GM18505 (cell line): Measurements from ENCODE around the gene PRCD.

Experiments used
- ATAC-seq: cut with Tn5 transposase; IDR thresholded peaks from one replicate; pipeline ENCODE4 v1.9.1; 2021; ENCODE audit not compliant: unreplicated experiment
- POLR2A ChIP-seq: IDR thresholded peaks from 4 replicates; pipeline ENCODE4 v1.6.1; 2011; ENCODE audit warnings: borderline replicate concordance; ENCODE audit not compliant: insufficient read depth, insufficient read length; ENCODE audit errors: extremely low read depth

The PRCD gene

GRCh38 chr17:76536511-76537287 lies 3.1 kb upstream of the PRCD start:
- no peak for ATAC-seq

GRCh38 chr17:76537288-76537577 lies 2.6 kb upstream of the PRCD start:
- no peak for TF ChIP-seq POLR2A
- ATAC-seq, result no peak

More at GRCh38 chr17:76536511-76537287, 3.1 kb upstream of the PRCD start:
- TF ChIP-seq POLR2A, result no peak

DNA sequence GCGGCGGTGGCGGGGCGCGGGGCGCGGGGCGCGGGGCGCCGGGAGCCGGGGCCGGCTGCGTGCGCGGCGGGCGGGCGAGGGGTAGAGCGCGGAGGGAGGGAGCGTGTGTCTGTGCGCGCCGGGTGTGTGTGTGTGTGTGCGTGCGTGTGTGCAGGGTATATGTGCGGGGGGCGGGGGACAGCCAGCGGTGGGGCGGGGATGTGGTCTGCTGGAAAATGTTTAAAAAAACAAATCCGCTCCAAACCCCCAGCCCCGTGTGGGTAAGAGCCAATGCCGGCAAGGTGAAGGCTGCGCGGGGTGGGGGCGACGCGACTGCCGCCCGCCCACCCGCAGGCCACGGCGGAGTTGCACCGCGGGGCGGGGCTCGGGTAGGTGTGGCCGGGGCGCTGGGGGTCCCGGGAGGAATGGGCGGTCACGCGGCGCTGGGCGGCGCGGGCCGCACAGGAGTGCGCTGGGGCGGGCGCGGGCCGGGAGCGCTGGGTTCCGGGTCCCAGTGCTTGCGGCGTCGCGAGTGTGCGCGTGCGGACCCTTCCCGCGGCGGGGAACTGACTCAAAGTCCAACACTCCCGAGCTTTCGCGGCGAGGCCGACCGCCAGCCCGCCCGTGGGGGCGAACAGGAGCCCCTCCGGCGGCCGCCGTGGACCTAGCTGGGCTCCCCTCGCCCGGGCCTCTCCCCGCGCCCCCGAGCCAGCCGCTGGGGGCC lies 2.1 kb upstream of the PRCD start, which contains the start of gene CYGB:
TSS of gene CYGB (minus strand) at position 132 of the 703 bp plus-strand sequence. CDS start 167 bp downstream, outside the sequence.
- no peak for ATAC-seq
- TF ChIP-seq POLR2A, result no peak

DNA sequence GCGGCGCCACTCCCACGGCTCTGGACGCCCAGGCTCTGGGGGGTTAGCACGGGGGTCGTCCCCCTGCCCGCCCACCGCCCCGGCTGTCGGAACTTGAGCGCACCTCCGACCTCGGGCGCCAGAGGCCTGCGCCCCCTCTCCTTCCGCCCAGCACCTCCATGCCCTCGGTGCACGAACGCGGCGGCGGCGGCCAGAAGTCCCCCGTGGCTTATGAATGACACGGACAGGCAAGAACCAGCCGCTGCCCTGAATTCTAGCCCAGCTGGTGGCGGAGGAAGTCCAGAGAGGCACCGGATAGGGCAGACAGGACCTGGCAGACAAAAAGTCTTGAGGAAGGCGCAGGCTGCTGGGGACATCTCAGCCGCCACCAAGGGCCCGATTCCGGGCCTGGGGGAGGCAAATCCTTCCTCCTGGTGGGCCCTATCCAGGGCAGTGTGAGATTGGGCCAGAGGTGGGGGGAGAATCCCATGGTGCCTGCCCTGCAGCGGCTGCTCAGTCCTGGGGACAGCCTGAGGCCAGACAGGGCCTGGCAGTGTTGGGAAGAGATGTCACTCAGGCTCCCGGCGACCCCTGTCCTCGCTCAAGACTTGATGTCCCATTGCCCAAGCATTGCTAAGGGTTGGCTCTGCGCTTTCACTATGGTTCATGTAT lies 1.4 kb upstream of the PRCD start:
- no peak for ATAC-seq
- no peak for TF ChIP-seq POLR2A

DNA sequence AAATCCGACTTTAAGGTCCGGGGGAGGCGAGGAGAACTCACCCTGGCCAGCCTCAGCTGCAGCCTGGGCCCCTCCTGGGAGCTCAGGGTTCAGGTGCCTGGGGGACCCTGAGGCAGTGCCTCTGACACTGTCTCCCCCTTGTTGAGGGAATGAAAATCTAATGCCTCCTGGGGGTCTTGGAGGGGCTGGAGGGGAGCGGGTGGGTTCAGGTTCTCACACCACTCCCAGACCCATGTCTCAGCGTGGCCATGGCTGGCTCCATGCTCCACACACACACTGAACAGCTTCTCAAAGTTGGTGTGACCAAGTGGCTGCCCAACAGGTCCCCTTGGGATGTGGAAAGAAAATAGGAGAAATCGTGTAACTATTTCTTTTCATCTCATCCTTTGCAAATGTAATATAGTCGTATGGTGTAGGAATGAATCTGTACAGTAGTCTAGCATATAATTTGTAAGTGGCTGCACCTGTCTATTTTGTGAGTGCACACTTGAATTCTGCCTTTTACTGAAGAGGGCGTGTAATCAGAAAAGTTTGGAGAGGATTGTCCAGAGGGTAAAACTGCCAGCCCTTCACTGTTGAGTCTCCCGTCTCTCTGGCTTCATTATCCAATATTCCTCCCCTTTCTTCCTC lies 788 bp upstream of the PRCD start:
- no peak for ATAC-seq
- TF ChIP-seq POLR2A, result no peak

GRCh38 chr17:76540381-76541300 lies 797 bp downstream of the PRCD start:
- TF ChIP-seq POLR2A, result no peak
- ATAC-seq, result no peak

GRCh38 chr17:76541739-76542454 lies 2.1 kb downstream of the PRCD start:
- no peak for TF ChIP-seq POLR2A
- no peak for ATAC-seq

GRCh38 chr17:76542566-76542971 lies 2.7 kb downstream of the PRCD start:
- no peak for TF ChIP-seq POLR2A
- no peak for ATAC-seq

DNA sequence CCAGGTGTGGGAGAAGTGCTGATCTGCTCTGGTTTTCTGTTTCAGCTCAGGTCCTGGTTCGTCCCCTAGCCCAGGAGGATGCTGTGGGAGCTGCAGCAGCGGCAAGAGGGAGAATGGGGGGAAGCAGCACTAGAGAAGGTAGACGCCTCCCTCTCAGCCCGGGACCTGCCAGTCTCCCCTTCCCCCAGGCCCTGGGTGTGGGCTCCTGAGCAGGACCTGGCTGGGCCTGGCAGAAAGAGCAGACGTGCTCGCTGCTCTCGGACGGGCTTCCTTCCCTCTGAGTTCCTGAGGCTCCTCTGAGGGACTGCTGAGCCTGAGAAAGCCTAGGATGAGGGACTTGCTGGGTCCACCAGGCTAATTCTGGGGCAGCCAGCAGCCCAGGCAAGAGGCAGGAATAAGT lies 3.1 kb downstream of the PRCD start:
- TF ChIP-seq POLR2A, result no peak
- no peak for ATAC-seq

- TF ChIP-seq POLR2A, result no peak
- no peak for ATAC-seq
Observed at GRCh38 chr17:76543482-76543825, 3.6 kb downstream of the PRCD start.

DNA sequence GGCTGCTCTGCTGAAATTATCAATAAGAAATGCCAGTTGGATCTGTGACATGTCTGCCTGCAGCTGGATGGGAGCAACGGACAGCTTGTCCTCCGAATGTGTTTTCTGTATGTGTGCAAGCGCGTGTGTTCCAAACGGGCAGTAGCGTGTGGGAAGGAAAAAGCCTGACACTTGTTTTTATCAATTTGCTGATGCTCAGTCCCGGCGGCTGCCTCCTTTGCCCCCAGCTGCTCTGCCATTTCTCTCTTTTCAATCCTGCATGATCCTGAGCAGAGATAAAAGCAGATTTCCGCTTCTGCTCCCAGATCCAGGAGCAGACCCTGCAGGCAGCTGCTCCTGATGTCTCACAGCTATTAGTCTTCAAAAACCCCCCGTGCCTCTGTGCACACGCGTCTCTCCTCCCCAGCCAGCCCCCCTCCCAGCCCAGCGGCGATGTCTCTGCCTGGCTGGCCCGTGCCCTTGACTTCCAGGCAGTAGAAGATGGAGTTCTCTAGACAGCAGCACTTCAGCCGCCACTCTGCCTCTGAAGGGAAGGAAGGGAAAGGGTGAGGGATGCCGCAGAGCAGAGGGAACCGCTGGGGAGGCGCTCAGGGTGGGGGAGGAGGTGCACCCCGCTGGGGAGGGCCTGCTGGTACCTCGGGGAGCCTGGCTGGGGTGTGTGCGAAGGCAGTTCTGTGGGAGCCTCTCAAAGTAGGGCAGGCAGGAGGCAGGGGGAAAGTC lies 4.1 kb downstream of the PRCD start:
- TF ChIP-seq POLR2A, result no peak
- ATAC-seq, result no peak
